OCI-LY3 (cell line): Measurements from ENCODE around the gene FIG4.

Source experiments
- CTCF ChIP-seq: fragments of 200-600, 300-600 bp; sonication (generic); IDR thresholded peaks from 2 replicates; pipeline ENCODE4 v1.5.1; 2014; ENCODE audit warnings: antibody characterized with exemption, low read length, low read depth
- EZH2phosphoT487 ChIP-seq: fragments of 200-600 bp; shearing (Covaris generic); IDR thresholded peaks from 2 replicates; pipeline ENCODE4 v1.6.1; 2018; ENCODE audit warnings: antibody characterized with exemption, mixed run types, low read depth

DNA sequence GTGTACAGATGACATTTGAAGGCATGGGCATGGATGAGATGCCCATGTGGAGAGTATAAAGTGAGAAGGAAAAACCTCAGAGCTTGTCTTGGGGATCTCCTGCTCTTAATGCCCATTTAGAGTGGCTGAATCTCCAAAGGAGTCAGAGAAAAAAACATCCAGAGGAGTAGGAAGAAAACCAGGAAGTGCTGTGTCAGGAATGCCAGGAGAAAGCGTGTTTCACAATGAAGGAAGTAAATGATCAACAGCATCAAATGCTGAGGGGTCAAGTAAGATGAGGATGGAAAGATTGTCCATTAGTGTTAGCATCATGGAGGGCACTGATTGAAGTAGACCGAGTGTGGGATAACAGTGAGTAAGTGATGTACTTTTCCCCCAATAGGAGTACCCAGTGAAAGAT, 56.1 kb downstream of the FIG4 start:
- TF ChIP-seq CTCF (no peak), EZH2phosphoT487 (no peak)
